HG03442 (cell line): ENCODE results near the gene CGNL1.

Experiments used
- ATAC-seq: cut with Tn5 transposase; IDR thresholded peaks from one replicate; pipeline ENCODE4 v1.9.1; 2021; ENCODE audit warnings: mild to moderate bottlenecking, moderate library complexity; ENCODE audit not compliant: unreplicated experiment

CGNL1 gene

DNA sequence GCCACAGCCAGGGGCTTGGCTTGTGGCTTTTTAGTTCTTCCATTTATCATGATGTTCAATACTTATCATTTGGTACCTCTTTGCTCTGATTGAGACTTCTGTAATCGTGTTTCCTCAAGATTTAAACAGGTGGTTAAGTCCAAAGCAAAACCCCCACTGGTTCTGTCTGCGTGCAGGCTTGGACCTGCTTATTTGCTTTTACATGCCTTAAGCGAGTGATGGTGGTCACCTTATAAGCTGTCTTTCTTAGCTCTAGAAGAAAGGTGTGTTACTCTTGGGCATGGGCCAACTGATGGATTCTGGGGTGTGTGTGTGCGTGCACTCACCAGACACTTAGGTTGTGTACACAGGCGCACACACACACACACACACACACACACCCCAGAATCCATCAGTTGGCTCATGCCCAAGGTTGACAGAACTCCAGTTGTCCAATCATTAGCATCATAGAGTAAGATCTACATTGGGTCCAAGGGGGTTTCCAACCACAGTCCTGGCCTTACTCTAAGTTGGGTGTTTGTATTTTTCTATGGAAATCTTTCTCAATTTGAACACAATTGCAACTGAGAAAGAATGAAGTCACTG lies 216.6 kb downstream of the CGNL1 start:
- no peak for ATAC-seq

GRCh38 chr15:57594479-57594878 lies 218.2 kb downstream of the CGNL1 start:
- no peak for ATAC-seq

DNA sequence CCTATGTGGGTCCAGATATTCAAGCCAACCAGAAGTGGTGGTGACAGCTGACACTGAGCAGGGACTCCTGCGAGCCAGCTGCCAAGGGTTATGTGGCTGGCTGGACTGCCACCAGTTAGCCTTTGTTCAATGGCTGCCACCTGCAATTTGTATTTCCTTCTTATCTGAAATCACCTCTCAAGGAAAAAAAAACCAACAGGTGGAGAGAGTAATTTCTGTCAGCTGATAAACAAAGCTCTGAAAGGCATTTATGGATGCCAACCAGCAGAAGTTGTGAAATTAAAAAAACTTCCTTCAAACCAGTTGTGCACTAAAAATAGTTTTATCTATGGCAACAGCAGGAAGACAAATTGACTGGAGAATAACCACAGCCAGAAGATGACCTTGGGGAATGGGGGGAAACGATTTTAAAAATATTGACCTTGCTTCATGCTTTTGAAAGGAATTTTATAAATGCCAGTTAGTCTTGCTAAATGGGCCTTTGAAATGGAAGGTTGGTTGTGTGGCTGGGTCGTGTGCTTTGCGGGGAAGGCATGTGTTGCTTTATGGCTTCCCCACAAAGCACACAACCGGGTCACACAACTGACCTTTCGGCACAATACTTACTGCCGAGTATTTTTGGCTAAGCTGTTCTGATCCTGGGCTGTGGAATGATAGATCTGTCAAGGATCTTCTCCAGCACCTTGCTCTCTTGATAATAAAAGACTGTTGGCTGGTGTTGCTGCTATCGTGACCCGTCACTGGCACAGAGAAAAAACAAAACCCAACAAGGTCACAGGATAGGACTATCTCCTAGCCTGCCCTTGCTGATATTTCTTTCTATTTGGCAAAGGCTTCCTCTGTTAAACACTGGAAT lies 218.9 kb downstream of the CGNL1 start:
- no peak for ATAC-seq

DNA sequence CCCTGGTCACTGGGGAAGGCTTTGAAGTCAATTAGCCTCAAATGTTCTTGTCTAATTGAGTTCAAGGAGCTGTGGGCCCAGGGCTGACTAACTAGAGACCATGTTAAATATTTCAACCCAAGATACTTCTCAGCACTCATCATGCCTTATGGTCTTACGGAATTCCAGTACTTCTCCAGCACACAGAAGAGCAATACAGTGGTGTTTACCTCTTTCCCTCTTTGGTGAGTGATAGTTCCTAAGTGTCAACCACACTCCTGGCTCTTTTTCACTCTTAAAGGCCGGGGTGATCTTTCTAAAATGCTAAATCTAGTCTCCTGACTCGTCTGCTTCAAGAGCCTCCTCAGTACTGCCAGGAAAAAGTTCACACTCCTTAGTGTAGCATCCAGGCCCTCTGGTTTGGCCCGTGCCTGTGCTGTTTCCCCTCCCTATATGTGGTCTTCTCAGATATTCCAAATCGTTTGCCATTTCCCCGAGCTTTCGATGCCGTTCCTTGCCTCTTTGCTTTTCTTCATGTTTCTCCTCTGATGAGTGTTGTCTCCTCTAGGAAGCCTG lies 220.1 kb downstream of the CGNL1 start:
- ATAC-seq = no peak

DNA sequence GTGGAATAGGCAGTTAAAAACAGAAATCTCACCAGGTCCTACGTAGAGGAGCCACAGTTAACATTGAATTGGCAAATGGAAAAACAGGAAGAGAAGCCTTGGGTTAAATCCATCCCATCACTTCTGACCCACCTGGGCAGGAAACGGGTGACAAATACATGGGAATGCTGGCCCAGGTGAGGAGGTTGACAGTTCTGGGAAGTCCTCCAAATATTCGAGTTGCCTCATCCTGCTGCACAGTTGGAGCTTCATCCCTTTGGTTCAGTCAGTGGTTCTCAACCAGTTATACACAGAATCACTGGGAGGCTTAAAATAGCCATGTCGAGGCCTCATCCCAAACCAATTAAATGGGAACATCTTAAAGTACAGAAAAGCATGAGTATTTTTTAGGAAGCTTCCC lies 220.7 kb downstream of the CGNL1 start:
- no peak for ATAC-seq

GRCh38 chr15:57597431-57597830 lies 221.1 kb downstream of the CGNL1 start:
- no peak for ATAC-seq

DNA sequence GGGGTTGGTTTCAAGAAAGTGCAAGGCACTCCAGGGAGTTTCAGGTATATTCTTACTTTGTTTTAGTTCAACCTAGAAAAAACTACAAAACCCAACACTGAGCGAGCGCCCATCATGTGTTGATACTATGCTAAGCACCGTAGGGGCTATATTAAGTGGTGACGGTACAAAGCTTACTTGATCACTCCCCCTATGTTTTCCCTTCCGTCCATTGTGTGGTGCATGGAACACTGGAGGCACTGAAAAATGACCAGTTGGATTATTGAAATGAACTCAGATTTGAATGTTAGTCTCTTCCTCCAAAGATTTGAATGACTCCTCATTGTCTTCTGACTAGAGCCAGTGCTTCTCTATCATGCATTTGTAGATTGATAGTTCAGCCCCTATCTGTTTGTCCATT lies 222.0 kb downstream of the CGNL1 start:
- no peak for ATAC-seq

GRCh38 chr15:57599296-57599810 lies 223.0 kb downstream of the CGNL1 start:
- no peak for ATAC-seq

GRCh38 chr15:57600197-57600596 lies 223.9 kb downstream of the CGNL1 start:
- no peak for ATAC-seq
